CD4-positive, alpha-beta memory T cell (primary cell): ENCODE measurements around the gene PLXDC2. TPM values are rescaled to one million over a fixed set of nuclear protein-coding genes. Genes with fewer than 3 reads are reported as not detected.

Experiments
- CTCF ChIA-PET: fragments of 350-600 bp; sonication (Branson Sonifier 250); formaldehyde crosslinking; loops from one replicate; lab custom pipeline; 2021; ENCODE audit warnings: inconsistent platforms; ENCODE audit not compliant: partially characterized antibody; lab: Charles Lee
- POLR2A ChIA-PET: fragments of 350-600 bp; sonication (Branson Sonifier 250); formaldehyde crosslinking; loops from one replicate; lab custom pipeline; 2021; ENCODE audit not compliant: partially characterized antibody; lab: Charles Lee
- DNase-seq, 5 donors: peaks; one replicate each; pipeline versions ENCODE4 v3.0.0 to v3.0.0-alpha.2; 2020 to 2022; ENCODE audit warnings: mixed read lengths in 1 of 5
- H3K27ac ChIP-seq: one replicate; pipeline ENCODE4 v1.7.0; 2013; ENCODE audit warnings: low read depth, low read length
- H3K27me3 ChIP-seq: 2 replicates; pipeline ENCODE4 v1.7.0; 2013; ENCODE audit warnings: mild to moderate bottlenecking, low read length, moderate library complexity; ENCODE audit not compliant: insufficient read depth
- H3K36me3 ChIP-seq: 2 replicates; pipeline ENCODE4 v1.7.0; 2013; ENCODE audit warnings: mild to moderate bottlenecking, low read length, moderate library complexity; ENCODE audit not compliant: insufficient read depth
- H3K4me1 ChIP-seq: 2 replicates; pipeline ENCODE4 v1.7.0; 2013; ENCODE audit warnings: mild to moderate bottlenecking, low read length, moderate library complexity; ENCODE audit not compliant: insufficient read depth
- H3K4me3 ChIP-seq, 2 donors: one replicate each; pipeline ENCODE4 v1.7.0; 2013; ENCODE audit warnings: low read length in 2 of 2, mild to moderate bottlenecking in 1 of 2
- H3K9me3 ChIP-seq, 2 donors: one replicate each; pipeline ENCODE4 v1.7.0; 2013; ENCODE audit warnings: low read length in 2 of 2, control low read depth in 1 of 2; ENCODE audit not compliant: control insufficient read depth in 1 of 2
- H3K27ac Mint-ChIP-seq, 7 donors: one replicate each; pipeline ENCODE4 v1.8.0; 2020 to 2021; ENCODE audit warnings: mixed read lengths in 7 of 7, mild to moderate bottlenecking in 6 of 7, inconsistent platforms in 3 of 7, moderate library complexity in 3 of 7
- H3K27me3 Mint-ChIP-seq, 2 donors: one replicate each; pipeline ENCODE4 v1.8.0; 2020 to 2021; ENCODE audit warnings: mixed read lengths in 2 of 2
- H3K36me3 Mint-ChIP-seq, 2 donors: one replicate each; pipeline ENCODE4 v1.8.0; 2020 to 2021; ENCODE audit warnings: mixed read lengths in 2 of 2, inconsistent platforms in 1 of 2, mild to moderate bottlenecking in 1 of 2
- H3K4me1 Mint-ChIP-seq, 4 donors: one replicate each; pipeline ENCODE4 v1.8.0; 2020 to 2021; ENCODE audit warnings: mixed read lengths in 4 of 4, mild to moderate bottlenecking in 1 of 4
- H3K4me3 Mint-ChIP-seq, 8 donors: one replicate each; pipeline ENCODE4 v1.8.0; 2020 to 2021; ENCODE audit warnings: mixed read lengths in 8 of 8, mild to moderate bottlenecking in 7 of 8, moderate library complexity in 6 of 8, inconsistent platforms in 3 of 8
- H3K9me3 Mint-ChIP-seq, 8 donors: one replicate each; pipeline ENCODE4 v1.8.0; 2020 to 2021; ENCODE audit warnings: mixed read lengths in 8 of 8, mild to moderate bottlenecking in 5 of 8, inconsistent platforms in 3 of 8, moderate library complexity in 1 of 8
- intact Hi-C: fragments of 100-400 bp; cut with micrococcal nuclease; formaldehyde crosslinking; loops from one replicate; pipeline ENCODE4 v1.15.1; 2023
- polyA plus RNA-seq, 2 donors: library from polyadenylated mRNA; unstranded; fragments of 300-500 nt; fragmentation: Illumina TruSeq; gene quantifications; one replicate each; pipeline ENCODE4 v1.2.3, GENCODE V29; 2021
- total RNA-seq, 2 experiments: library from RNA; stranded (reverse); gene quantifications; one replicate each; pipeline ENCODE4 v1.2.3, GENCODE V29; 2021

The PLXDC2 gene
- total and polyA plus RNA-seq, 4 experiments from 2014 or later, result 0.90 to 1.2 TPM; not detected in 2

DNA sequence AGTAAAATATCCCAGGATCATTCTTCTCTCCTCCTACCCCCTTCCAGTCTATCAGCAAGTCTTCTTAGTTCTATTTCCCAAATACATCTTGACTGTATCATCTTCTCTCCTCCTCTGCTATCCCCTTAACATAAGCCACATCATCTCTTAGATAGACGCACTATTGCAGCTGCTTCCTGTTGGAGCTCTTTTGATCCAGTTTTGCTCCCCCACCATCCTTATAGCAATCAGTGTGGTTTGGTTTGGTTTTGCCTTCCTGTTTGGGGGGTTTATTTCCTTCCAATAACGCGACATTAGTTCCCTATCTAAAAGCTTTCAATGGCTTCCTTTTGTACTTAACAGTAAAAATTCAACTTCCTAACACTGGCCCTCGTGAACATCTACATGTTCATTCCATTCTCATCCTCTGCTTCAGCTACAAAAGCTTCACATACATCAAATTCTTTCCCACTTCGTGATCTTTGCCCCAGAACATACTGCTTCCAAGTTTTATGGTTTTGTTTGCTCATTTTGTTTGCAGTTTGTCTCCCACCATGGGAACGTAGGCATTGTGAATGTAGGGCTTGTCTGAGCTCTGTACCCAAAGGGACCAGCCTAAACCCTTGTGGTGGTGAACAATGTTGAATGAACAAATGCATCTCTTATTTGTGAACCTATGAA is 33.7 kb upstream of the PLXDC2 start:
- Histone ChIP-seq H3K36me3 (no peaks in the 10 kb centered on the region), H3K27ac (no peak overlapping the region), H3K4me1 (no peaks in the 10 kb centered on the region), H3K27me3 (no peaks in the 10 kb centered on the region), H3K4me3 (no peak overlapping the region), H3K9me3 (no peaks in the 10 kb centered on the region)
- Mint-ChIP-seq H3K36me3 (no peaks in the 10 kb centered on the region), H3K27ac (no peak overlapping the region), H3K4me3 (no peak overlapping the region), H3K27me3 (no peaks in the 10 kb centered on the region), H3K9me3 (peaks cover 0 to 15% (median 1%) of the 10 kb centered on the region in 8 donors), H3K4me1 (no peaks in the 10 kb centered on the region)
- intact Hi-C loops, result no loop called here
- ChIA-PET CTCF (no interaction called here), POLR2A (no interaction called here)
- no peak for DNase-seq

GRCh38 chr10:19783721-19784120 is 32.5 kb upstream of the PLXDC2 start:
- Histone ChIP-seq H3K9me3 (no peaks in the 10 kb centered on the region), H3K27ac (no peak overlapping the region), H3K36me3 (no peaks in the 10 kb centered on the region), H3K4me3 (no peak overlapping the region), H3K27me3 (no peaks in the 10 kb centered on the region), H3K4me1 (no peaks in the 10 kb centered on the region)
- POLR2A ChIA-PET, result no interaction called here
- Mint-ChIP-seq H3K36me3 (no peaks in the 10 kb centered on the region), H3K4me3 (no peak overlapping the region), H3K9me3 (peaks cover 0 to 15% (median under 1%) of the 10 kb centered on the region in 8 donors), H3K4me1 (no peaks in the 10 kb centered on the region), H3K27me3 (no peaks in the 10 kb centered on the region), H3K27ac (no peak overlapping the region)
- DNase-seq, result no peak
- CTCF ChIA-PET, result no interaction called here
- intact Hi-C loops, result no loop called here

- H3K27me3 Mint-ChIP-seq, result no peaks in the 10 kb centered on the region
- Histone ChIP-seq H3K4me3 (no peak overlapping the region), H3K9me3 (no peaks in the 10 kb centered on the region), H3K36me3 (no peaks in the 10 kb centered on the region), H3K4me1 (no peaks in the 10 kb centered on the region), H3K27ac (no peak overlapping the region), H3K27me3 (no peaks in the 10 kb centered on the region)
- no peak overlapping the region for H3K4me3 Mint-ChIP-seq
- peaks cover 0 to 21% (median 1%) of the 10 kb centered on the region in 8 donors for H3K9me3 Mint-ChIP-seq
- ChIA-PET CTCF (no interaction called here), POLR2A (no interaction called here)
- intact Hi-C loops, result no loop called here
- DNase-seq, result no peak
- H3K36me3 Mint-ChIP-seq, result no peaks in the 10 kb centered on the region
- no peaks in the 10 kb centered on the region for H3K4me1 Mint-ChIP-seq
- H3K27ac Mint-ChIP-seq, result no peak overlapping the region
Observed at GRCh38 chr10:19785366-19785765, 30.9 kb upstream of the PLXDC2 start.

DNA sequence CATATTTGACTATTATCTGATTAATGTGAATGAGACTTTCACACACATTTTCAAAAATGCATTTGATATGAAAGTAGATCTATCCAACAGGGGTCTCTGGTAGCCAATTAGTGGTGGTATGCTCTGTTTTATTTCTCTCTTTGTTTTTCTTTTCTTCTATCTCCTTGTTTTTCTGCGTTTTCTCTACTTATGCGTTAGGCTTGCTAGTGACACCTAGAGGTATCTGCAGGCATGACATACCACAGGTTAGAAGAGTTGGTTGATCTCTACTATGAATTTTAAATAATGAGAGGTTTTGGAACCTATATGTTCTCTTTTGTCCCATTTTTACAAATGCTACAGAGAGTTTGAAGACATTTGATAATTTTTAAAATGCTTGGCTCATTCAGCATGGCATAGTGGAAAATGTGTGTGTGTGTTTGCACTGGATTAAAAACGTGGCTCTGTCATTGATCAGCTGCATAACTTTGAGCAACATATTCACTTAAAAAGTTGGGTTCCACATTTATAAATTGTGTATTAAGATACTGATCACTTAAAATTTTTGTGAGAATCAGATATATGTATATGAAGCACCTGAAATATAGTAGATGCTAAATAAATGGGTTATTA is 28.1 kb upstream of the PLXDC2 start:
- intact Hi-C loops, result no loop called here
- H3K27ac Mint-ChIP-seq, result no peak overlapping the region
- no peaks in the 10 kb centered on the region for H3K36me3 ChIP-seq
- no peaks in the 10 kb centered on the region for H3K27me3 Mint-ChIP-seq
- peaks cover 0 to 14% (median 1%) of the 10 kb centered on the region in 8 donors for H3K9me3 Mint-ChIP-seq
- H3K9me3 ChIP-seq, result no peaks in the 10 kb centered on the region
- no peaks in the 10 kb centered on the region for H3K36me3 Mint-ChIP-seq
- H3K4me3 Mint-ChIP-seq, result no peak overlapping the region
- no peak overlapping the region for H3K27ac ChIP-seq
- CTCF ChIA-PET, result no interaction called here
- DNase-seq, result no peak
- no peaks in the 10 kb centered on the region for H3K4me1 ChIP-seq
- POLR2A ChIA-PET, result no interaction called here
- no peaks in the 10 kb centered on the region for H3K4me1 Mint-ChIP-seq
- no peaks in the 10 kb centered on the region for H3K27me3 ChIP-seq
- no peak overlapping the region for H3K4me3 ChIP-seq

- Mint-ChIP-seq H3K27ac (no peak overlapping the region), H3K36me3 (no peaks in the 10 kb centered on the region), H3K27me3 (no peaks in the 10 kb centered on the region), H3K9me3 (peaks cover 0 to 14% (median 1%) of the 10 kb centered on the region in 8 donors), H3K4me3 (no peak overlapping the region), H3K4me1 (no peaks in the 10 kb centered on the region)
- Histone ChIP-seq H3K9me3 (no peaks in the 10 kb centered on the region), H3K27me3 (no peaks in the 10 kb centered on the region), H3K4me3 (no peak overlapping the region), H3K27ac (no peak overlapping the region), H3K4me1 (no peaks in the 10 kb centered on the region), H3K36me3 (no peaks in the 10 kb centered on the region)
- ChIA-PET POLR2A (no interaction called here), CTCF (no interaction called here)
- DNase-seq, result no peak
- intact Hi-C loops, result no loop called here
Observed at GRCh38 chr10:19788902-19789301, 27.3 kb upstream of the PLXDC2 start.

- Mint-ChIP-seq H3K9me3 (peaks cover 0 to 14% (median 1%) of the 10 kb centered on the region in 8 donors), H3K36me3 (no peaks in the 10 kb centered on the region), H3K4me3 (no peak overlapping the region), H3K27ac (no peak overlapping the region), H3K27me3 (no peaks in the 10 kb centered on the region), H3K4me1 (no peaks in the 10 kb centered on the region)
- CTCF ChIA-PET, result no interaction called here
- Histone ChIP-seq H3K27me3 (no peaks in the 10 kb centered on the region), H3K36me3 (no peaks in the 10 kb centered on the region), H3K4me3 (no peak overlapping the region), H3K4me1 (no peaks in the 10 kb centered on the region), H3K27ac (no peak overlapping the region), H3K9me3 (no peaks in the 10 kb centered on the region)
- intact Hi-C loops, result no loop called here
- no peak for DNase-seq
- POLR2A ChIA-PET, result no interaction called here
Observed at GRCh38 chr10:19789607-19790006, 26.6 kb upstream of the PLXDC2 start.

- Mint-ChIP-seq H3K4me1 (no peaks in the 10 kb centered on the region), H3K9me3 (peaks cover 0 to 6% (median 3%) of the 10 kb centered on the region in 8 donors), H3K27ac (no peak overlapping the region), H3K36me3 (no peaks in the 10 kb centered on the region), H3K27me3 (no peaks in the 10 kb centered on the region), H3K4me3 (no peak overlapping the region)
- Histone ChIP-seq H3K4me1 (no peaks in the 10 kb centered on the region), H3K27me3 (no peaks in the 10 kb centered on the region), H3K27ac (no peak overlapping the region), H3K36me3 (no peaks in the 10 kb centered on the region), H3K4me3 (no peak overlapping the region), H3K9me3 (no peaks in the 10 kb centered on the region)
- intact Hi-C loops, result no loop called here
- ChIA-PET POLR2A (no interaction called here), CTCF (no interaction called here)
- DNase-seq, result no peak
Observed at GRCh38 chr10:19791032-19791431, 25.2 kb upstream of the PLXDC2 start.
